GM19099 (cell line): ENCODE measurements around the gene ALDH16A1.

Experiments used
- POLR2A ChIP-seq: IDR thresholded peaks from 3 replicates; pipeline ENCODE4 v1.6.1; 2011; ENCODE audit warnings: low read depth; ENCODE audit not compliant: insufficient read length; ENCODE audit errors: extremely low read depth

ALDH16A1 gene

GRCh38 chr19:49453013-49453756, at the start of gene ALDH16A1:
TSS of gene ALDH16A1 (plus strand) at chr19:49453225. CDS start at chr19:49453332, 107 bp downstream.
- peak; percentile 98 for TF ChIP-seq POLR2A

- TF ChIP-seq POLR2A = no peak
These were observed 49.4 kb upstream of the ALDH16A1 start for GRCh38 chr19:49403404-49404187.

GRCh38 chr19:49407079-49407478, 45.9 kb upstream of the ALDH16A1 start:
- TF ChIP-seq POLR2A = no peak

- no peak for TF ChIP-seq POLR2A
These were observed 45.5 kb upstream of the ALDH16A1 start for GRCh38 chr19:49407482-49408015.

- TF ChIP-seq POLR2A = no peak
These were observed 44.1 kb upstream of the ALDH16A1 start for GRCh38 chr19:49408816-49409440.

GRCh38 chr19:49409441-49410029, 43.5 kb upstream of the ALDH16A1 start:
- no peak for TF ChIP-seq POLR2A

GRCh38 chr19:49411681-49412326, 41.2 kb upstream of the ALDH16A1 start:
- TF ChIP-seq POLR2A = no peak

- TF ChIP-seq POLR2A = no peak
These were observed 39.7 kb upstream of the ALDH16A1 start for GRCh38 chr19:49413348-49413747.

- no peak for TF ChIP-seq POLR2A
These were observed 38.8 kb upstream of the ALDH16A1 start for GRCh38 chr19:49414256-49414655.

GRCh38 chr19:49415102-49415809, 37.8 kb upstream of the ALDH16A1 start:
- no peak for TF ChIP-seq POLR2A

GRCh38 chr19:49415810-49416200, 37.2 kb upstream of the ALDH16A1 start:
- no peak for TF ChIP-seq POLR2A

GRCh38 chr19:49417088-49417487, 35.9 kb upstream of the ALDH16A1 start:
- TF ChIP-seq POLR2A = no peak

- TF ChIP-seq POLR2A = no peak
These were observed 34.5 kb upstream of the ALDH16A1 start for GRCh38 chr19:49418511-49418910.

GRCh38 chr19:49419173-49419572, 33.9 kb upstream of the ALDH16A1 start:
- no peak for TF ChIP-seq POLR2A
